ENCODE results near the gene SRGAP3.

Gene SRGAP3

DNA sequence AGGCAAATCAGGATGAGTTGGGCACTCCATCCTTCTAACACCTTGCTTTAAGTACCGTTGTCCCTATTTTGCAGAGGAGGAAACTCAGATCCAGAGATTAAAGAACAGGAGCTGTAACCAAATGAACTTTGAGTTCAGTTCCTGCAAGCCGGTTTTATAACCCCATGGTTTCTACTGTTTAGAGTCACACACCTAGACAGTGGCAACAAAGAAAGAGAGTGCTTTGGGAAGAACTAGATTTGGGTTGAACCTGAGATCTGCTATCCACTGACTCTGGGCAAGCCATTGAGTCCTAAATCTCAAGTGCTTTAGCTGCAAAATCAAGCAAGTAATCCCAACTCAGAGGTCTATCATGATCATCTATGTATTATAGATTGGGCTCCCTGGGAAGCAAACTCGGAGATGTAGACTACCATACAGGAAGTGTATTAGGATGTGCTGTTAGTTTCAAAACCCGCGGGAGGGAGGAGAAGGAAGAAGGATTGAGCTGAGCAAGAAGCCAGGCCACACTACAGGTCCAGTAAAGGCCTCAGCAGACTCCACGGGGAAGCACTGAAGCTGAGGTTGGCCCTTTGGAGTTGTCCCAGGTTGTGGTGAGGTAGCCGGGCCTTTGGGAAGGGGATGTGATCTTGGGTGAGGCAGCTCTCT, 42.2 kb downstream of the SRGAP3 start:
- Histone ChIP-seq H3K9ac (ENCODE audit: low read depth, low read length) (no peak overlapping the region), H3K9me3 (ENCODE audit: control insufficient read depth, insufficient read depth, low read length) (no peaks in the 10 kb centered on the region), H3K36me3 (ENCODE audit: control insufficient read depth, insufficient read depth, low read length) (no peaks in the 10 kb centered on the region), H3K4me3 (ENCODE audit: low read depth, low read length) (no peak overlapping the region), H3K4me1 (ENCODE audit: control insufficient read depth, insufficient read depth, low read length) (peaks cover 9% of the 10 kb centered on the region), H3K27me3 (ENCODE audit: control insufficient read depth, insufficient read depth, low read length) (no peaks in the 10 kb centered on the region)

DNA sequence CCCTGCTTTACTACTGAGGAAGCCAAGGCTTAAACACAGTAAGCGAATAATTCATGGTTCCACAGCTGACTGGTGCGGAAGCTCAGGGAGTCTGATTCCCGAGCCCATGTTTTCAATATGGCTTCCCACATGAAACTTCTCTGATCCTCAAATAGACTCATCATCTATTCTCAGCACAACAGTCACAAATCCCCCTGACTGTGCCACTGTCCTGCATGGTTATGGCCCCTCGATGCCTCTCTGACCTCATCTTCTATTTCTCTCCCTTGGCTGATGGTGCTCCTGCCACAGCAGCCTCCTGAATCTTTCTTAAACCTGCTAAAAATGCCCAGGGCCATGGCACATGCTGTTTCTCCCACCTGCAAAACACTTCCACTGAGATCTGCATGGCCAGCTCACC, 43.2 kb downstream of the SRGAP3 start:
- H3K9ac ChIP-seq (ENCODE audit: low read depth, low read length) = no peak overlapping the region
- peaks cover 13% of the 10 kb centered on the region for H3K4me1 ChIP-seq (ENCODE audit: control insufficient read depth, insufficient read depth, low read length)
- H3K27me3 ChIP-seq (ENCODE audit: control insufficient read depth, insufficient read depth, low read length) = no peaks in the 10 kb centered on the region
- H3K36me3 ChIP-seq (ENCODE audit: control insufficient read depth, insufficient read depth, low read length) = no peaks in the 10 kb centered on the region
- no peak overlapping the region for H3K4me3 ChIP-seq (ENCODE audit: low read depth, low read length)
- no peaks in the 10 kb centered on the region for H3K9me3 ChIP-seq (ENCODE audit: control insufficient read depth, insufficient read depth, low read length)

DNA sequence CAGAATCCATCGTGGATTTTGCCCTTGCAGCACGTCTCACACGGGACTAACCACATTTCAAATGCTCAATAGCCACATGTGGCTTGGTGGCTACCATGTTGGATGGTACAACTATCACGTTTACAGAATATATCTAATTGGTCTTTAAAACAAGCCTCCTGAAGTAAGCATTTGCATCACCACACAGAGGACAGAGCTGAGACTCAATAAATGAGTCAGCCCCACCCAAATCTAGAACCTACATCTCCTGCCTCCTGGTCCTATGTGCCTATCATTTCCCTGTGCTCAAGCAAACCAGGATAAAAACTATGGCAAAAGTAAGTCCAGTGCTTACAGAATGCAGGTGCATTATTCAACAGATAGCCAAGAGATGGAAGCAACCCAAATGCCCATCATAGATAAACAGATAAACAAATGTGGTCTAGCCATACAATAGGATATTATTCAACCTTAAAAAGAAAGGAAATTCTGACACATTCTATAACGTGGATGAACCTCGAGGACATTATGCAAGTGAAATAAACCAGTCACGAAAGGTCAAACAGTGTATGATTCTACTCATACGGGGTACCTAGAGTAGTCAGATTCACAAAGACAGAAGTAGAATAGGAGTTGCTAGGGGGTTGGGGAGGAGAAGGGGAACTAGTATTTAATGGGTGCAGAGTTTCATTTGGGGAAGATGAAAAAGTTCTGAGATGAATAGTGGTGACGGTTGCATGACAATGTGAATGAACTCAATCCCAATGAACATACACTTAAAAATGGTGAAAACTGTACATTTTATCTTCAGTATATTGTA, 43.9 kb downstream of the SRGAP3 start:
- Histone ChIP-seq H3K36me3 (ENCODE audit: control insufficient read depth, insufficient read depth, low read length) (no peaks in the 10 kb centered on the region), H3K9ac (ENCODE audit: low read depth, low read length) (no peak overlapping the region)

DNA sequence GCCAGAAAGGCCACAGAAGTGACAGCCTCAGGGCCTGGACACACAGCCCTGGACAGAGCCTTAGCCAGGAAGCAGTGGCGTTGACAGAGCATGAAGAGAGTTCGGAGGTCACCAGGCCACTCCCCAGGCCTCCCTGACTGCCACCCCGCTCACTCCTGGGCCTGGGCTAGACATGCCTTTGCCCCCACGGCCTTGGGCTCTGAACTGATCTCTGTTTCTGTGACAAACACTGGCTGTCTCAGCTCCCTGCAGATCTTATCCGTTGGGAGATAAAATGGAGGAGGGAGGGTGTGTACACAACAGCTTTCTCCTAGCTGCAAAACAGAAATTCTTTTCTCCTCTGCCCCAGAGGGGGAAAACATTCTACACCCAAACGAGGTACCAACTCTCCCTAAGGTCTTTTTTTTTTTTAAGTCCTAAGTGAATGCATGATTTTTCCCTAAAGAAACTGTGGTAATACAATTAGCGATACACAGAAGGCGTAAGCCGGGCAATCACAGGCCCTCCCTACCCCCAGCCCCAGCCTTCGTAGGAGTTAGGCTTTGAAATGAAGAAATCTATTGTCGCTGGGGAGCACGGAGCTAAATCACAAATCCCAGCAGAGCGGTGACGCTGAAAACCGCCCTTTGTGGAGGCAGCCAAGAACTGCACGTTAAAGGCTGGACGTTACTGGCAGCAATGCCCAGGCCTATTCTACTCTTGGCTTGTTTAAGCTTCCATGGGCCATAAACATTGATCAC, 45.0 kb downstream of the SRGAP3 start:
- H3K9me3 ChIP-seq (ENCODE audit: control insufficient read depth, insufficient read depth, low read length) = no peaks in the 10 kb centered on the region
- no peaks in the 10 kb centered on the region for H3K36me3 ChIP-seq (ENCODE audit: control insufficient read depth, insufficient read depth, low read length)
- H3K9ac ChIP-seq (ENCODE audit: low read depth, low read length) = no peak overlapping the region
- no peak overlapping the region for H3K4me3 ChIP-seq (ENCODE audit: low read depth, low read length)
- H3K4me1 ChIP-seq (ENCODE audit: control insufficient read depth, insufficient read depth, low read length) = peaks cover 15% of the 10 kb centered on the region
- H3K27me3 ChIP-seq (ENCODE audit: control insufficient read depth, insufficient read depth, low read length) = no peaks in the 10 kb centered on the region

More for the DNA sequence above, 43.9 kb downstream of the SRGAP3 start:
- H3K4me1 ChIP-seq (ENCODE audit: control insufficient read depth, insufficient read depth, low read length) = peaks cover 13% of the 10 kb centered on the region
- H3K9me3 ChIP-seq (ENCODE audit: control insufficient read depth, insufficient read depth, low read length) = no peaks in the 10 kb centered on the region
- no peak overlapping the region for H3K4me3 ChIP-seq (ENCODE audit: low read depth, low read length)
- H3K27me3 ChIP-seq (ENCODE audit: control insufficient read depth, insufficient read depth, low read length) = no peaks in the 10 kb centered on the region

DNA sequence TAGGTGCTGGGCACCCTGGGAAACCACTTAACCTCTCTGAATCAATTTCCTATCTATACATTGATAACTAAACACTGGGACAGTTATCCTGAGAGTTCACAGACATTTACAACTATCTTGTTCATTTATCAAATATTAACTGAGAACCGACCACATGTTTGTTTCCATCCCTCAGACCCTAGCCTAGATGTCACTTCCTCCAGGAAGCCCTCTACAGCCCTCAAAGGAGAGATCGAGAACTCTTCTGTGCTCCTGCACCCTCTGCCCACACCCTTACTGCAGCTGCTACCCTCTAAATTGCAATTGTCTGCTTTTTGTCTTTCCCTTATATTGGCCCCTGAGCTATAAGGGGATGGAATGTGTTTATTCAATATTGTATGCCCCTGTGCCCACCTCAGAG, 46.1 kb downstream of the SRGAP3 start:
- Histone ChIP-seq H3K4me3 (ENCODE audit: low read depth, low read length) (no peak overlapping the region), H3K9ac (ENCODE audit: low read depth, low read length) (no peak overlapping the region)

DNA sequence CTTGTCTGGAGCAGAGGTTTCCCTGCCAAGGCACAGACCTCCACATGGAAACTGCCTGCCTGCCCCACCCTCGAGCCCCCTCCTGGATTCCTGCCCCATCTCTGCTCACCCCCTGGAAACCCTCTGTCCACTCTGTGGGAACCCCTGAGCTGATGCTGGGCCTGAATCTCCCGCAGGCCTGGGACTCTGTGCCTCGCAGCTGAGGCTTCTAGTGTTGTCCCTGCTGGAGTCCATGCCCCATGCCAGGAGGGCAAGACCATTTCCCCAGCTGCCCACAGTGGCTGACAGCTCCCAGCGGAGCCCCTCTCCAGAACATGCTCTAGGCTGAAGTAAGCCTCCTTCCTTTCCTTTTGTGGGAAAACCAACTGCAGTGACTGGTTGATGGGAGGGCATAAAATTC, 46.9 kb downstream of the SRGAP3 start:
- Histone ChIP-seq H3K36me3 (ENCODE audit: control insufficient read depth, insufficient read depth, low read length) (no peaks in the 10 kb centered on the region), H3K9ac (ENCODE audit: low read depth, low read length) (no peak overlapping the region), H3K9me3 (ENCODE audit: control insufficient read depth, insufficient read depth, low read length) (no peaks in the 10 kb centered on the region), H3K27me3 (ENCODE audit: control insufficient read depth, insufficient read depth, low read length) (no peaks in the 10 kb centered on the region), H3K4me3 (ENCODE audit: low read depth, low read length) (no peak overlapping the region), H3K4me1 (ENCODE audit: control insufficient read depth, insufficient read depth, low read length) (peaks cover 26% of the 10 kb centered on the region)

More for the DNA sequence above, 46.1 kb downstream of the SRGAP3 start:
- Histone ChIP-seq H3K36me3 (ENCODE audit: control insufficient read depth, insufficient read depth, low read length) (no peaks in the 10 kb centered on the region), H3K9me3 (ENCODE audit: control insufficient read depth, insufficient read depth, low read length) (no peaks in the 10 kb centered on the region), H3K4me1 (ENCODE audit: control insufficient read depth, insufficient read depth, low read length) (peaks cover 25% of the 10 kb centered on the region), H3K27me3 (ENCODE audit: control insufficient read depth, insufficient read depth, low read length) (no peaks in the 10 kb centered on the region)

DNA sequence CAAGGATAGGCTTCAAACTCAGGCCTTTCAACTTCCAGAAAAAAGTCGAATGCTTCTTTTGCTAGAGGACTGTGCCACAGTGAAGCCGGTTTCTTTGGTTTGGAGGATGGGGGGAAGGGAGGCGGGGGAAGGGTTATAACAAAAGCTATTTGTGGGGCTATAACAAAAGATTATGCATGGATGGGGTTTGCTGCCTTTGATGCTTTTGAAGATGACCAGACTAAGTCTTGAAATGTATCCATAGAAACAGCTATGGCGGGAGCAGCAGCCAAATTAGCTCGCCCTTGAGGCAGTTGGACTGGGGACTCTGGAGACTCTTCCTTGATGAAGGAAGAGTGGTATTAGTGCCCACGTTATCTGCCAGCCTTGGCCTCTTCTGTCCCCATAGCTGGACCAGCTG, 47.5 kb downstream of the SRGAP3 start:
- Histone ChIP-seq H3K27me3 (ENCODE audit: control insufficient read depth, insufficient read depth, low read length) (no peaks in the 10 kb centered on the region), H3K9ac (ENCODE audit: low read depth, low read length) (no peak overlapping the region), H3K9me3 (ENCODE audit: control insufficient read depth, insufficient read depth, low read length) (no peaks in the 10 kb centered on the region), H3K4me3 (ENCODE audit: low read depth, low read length) (no peak overlapping the region), H3K4me1 (ENCODE audit: control insufficient read depth, insufficient read depth, low read length) (peaks cover 26% of the 10 kb centered on the region), H3K36me3 (ENCODE audit: control insufficient read depth, insufficient read depth, low read length) (no peaks in the 10 kb centered on the region)

DNA sequence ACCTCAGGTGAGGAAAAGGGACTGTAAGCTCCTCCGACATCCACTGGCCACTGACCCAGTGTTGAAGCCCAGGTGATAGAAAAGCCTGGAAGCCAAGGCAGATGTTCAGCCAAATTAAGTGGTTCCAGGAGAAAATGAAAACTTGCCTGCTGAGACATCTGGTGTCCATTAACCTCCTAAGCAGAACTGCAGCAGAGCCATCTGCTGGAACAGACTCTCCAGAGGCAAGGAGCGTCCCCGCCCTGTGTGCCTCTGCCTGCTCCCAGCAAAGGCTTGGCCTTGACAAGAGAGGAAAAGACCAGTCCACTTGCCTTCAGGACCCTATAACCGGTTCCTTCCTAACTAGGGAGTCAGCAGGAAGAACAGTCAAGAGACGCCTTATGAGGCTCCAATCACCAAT, 48.2 kb downstream of the SRGAP3 start:
- Histone ChIP-seq H3K27me3 (ENCODE audit: control insufficient read depth, insufficient read depth, low read length) (no peaks in the 10 kb centered on the region), H3K9me3 (ENCODE audit: control insufficient read depth, insufficient read depth, low read length) (no peaks in the 10 kb centered on the region), H3K4me1 (ENCODE audit: control insufficient read depth, insufficient read depth, low read length) (peaks cover 26% of the 10 kb centered on the region), H3K36me3 (ENCODE audit: control insufficient read depth, insufficient read depth, low read length) (no peaks in the 10 kb centered on the region), H3K4me3 (ENCODE audit: low read depth, low read length) (no peak overlapping the region), H3K9ac (ENCODE audit: low read depth, low read length) (no peak overlapping the region)

DNA sequence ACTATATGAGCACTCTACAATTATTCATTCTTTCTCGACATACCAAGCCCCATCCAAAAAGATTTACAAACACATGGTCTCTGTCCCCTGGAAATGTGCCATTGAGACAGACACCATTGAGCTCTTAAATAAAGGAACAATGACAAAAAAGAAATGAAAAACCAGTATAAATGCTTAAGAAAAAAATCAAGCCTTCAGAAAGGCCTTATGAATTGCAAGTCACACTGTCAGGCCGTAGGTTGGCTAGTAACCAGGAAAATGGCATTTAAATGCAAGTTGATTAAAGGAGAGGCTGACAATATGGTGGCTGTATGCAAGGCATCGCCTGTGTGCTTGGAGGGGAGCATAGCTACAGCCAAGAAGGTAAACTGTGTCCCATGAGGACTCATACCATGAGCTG, 49.7 kb downstream of the SRGAP3 start:
- Histone ChIP-seq H3K4me1 (ENCODE audit: control insufficient read depth, insufficient read depth, low read length) (peaks cover 28% of the 10 kb centered on the region), H3K9me3 (ENCODE audit: control insufficient read depth, insufficient read depth, low read length) (no peaks in the 10 kb centered on the region), H3K36me3 (ENCODE audit: control insufficient read depth, insufficient read depth, low read length) (no peaks in the 10 kb centered on the region), H3K9ac (ENCODE audit: low read depth, low read length) (no peak overlapping the region), H3K27me3 (ENCODE audit: control insufficient read depth, insufficient read depth, low read length) (no peaks in the 10 kb centered on the region), H3K4me3 (ENCODE audit: low read depth, low read length) (no peak overlapping the region)

DNA sequence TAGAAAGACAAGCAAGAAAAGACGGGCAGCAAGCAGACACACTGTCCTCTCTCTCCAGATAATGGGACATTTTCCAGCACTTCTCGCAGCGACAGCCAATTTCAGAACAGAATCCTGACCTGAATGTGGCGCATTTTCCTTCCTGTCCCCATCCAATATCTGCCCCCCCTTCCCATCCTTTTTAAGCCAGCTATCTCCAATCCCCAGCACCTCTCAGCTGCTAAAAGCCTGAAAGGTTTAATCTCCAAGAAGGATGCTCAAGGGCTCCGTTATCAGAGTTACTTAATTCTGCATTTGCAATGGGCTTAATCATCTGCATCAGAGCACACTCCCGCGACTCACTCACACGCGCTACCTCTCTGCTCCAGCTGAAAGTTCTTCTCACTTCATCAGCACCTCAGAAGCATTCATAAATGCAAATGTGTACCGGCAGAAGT, 50.5 kb downstream of the SRGAP3 start:
- H3K27me3 ChIP-seq (ENCODE audit: control insufficient read depth, insufficient read depth, low read length) = no peaks in the 10 kb centered on the region
- H3K4me1 ChIP-seq (ENCODE audit: control insufficient read depth, insufficient read depth, low read length) = peaks cover 23% of the 10 kb centered on the region
- no peak overlapping the region for H3K9ac ChIP-seq (ENCODE audit: low read depth, low read length)
- H3K9me3 ChIP-seq (ENCODE audit: control insufficient read depth, insufficient read depth, low read length) = no peaks in the 10 kb centered on the region
- H3K4me3 ChIP-seq (ENCODE audit: low read depth, low read length) = no peak overlapping the region
- no peaks in the 10 kb centered on the region for H3K36me3 ChIP-seq (ENCODE audit: control insufficient read depth, insufficient read depth, low read length)

DNA sequence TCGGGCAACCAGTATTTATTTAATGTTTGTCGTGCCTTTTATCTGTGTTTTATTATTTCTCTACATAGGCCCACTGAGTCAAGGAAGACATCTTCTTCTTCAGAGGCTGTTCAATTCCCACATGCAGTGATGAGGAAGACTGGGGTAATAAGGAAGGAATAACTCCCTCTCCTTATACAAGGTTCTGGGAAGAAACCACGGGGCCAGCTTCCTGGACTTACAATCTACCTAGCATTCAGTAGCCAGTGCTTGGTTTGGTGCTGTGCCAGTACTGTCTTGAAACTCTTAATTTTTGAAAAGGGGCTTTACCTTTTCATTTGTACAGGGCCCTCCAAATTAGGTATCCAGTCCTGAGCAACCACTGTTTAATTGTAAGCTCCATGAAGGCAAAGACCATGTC, 51.2 kb downstream of the SRGAP3 start:
- no peaks in the 10 kb centered on the region for H3K27me3 ChIP-seq (ENCODE audit: control insufficient read depth, insufficient read depth, low read length)
- H3K36me3 ChIP-seq (ENCODE audit: control insufficient read depth, insufficient read depth, low read length) = no peaks in the 10 kb centered on the region
- no peak overlapping the region for H3K9ac ChIP-seq (ENCODE audit: low read depth, low read length)

More for the DNA sequence above, 51.2 kb downstream of the SRGAP3 start:
- H3K4me3 ChIP-seq (ENCODE audit: low read depth, low read length) = no peak overlapping the region
- H3K4me1 ChIP-seq (ENCODE audit: control insufficient read depth, insufficient read depth, low read length) = peaks cover 23% of the 10 kb centered on the region
- no peaks in the 10 kb centered on the region for H3K9me3 ChIP-seq (ENCODE audit: control insufficient read depth, insufficient read depth, low read length)
